ENCODE results near the gene SUPT7L.
"Not testable (repeated sequence)": the region's sequence is repeated elsewhere in the genome, so short reads cannot be mapped to it uniquely, and the experiment has no call there.

The SUPT7L gene

DNA sequence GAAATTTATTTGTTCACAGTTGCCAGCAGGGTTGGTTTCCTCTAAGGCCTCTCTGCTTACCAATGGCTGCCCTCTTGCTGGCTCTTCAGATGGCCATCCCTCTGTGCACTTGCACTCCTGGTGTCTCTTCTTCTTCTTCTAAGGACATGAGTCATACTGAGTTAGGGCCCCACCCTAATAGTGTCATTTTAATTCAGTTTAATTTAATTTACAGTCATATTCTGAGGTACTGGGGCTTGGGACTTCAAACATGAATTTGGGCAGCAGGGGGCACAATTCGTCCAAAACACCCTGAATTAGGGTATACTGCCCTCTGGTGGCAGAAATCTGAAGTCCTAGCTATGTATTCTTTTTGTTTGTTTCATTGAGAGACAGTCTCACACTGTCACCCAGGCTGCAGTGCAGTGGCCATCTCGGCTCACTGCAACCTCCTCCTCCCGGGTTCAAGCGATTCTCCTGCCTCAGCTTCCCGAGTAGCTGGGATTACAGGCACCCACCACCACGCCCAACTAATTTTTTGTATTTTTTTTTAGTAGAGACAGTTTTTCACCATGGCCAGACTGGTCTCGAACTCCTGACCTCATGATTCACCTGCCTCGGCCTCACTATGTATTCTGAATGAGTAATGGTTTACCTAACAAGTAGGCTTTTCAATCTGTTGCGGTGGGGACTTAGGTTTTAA is 20.1 kb upstream of the SUPT7L start:
- peak; percentile 76 for DNase-seq

DNA sequence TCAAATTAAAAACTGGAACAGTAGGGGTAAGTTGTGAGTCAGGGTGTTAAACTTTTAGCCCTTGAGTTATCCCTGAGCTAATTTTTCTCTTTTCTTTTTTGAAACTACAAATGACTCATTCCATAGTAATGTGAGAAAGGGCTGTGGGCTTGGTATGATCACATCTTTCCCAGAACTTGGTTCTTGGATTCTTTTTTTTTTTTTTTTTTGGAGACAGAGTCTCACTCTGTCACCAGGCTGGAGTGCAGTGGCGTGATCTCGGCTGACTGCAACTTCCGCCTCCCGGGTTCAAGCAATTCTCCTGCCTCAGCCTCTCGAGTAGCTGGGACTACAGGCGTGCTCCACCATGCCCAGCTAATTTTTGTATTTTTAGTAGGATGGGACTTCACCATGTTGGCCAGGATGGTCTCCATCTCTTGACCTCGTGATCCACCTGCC is 18.9 kb upstream of the SUPT7L start:
- not testable (repeated sequence) for DNase-seq

- DNase-seq, result no peak
Measured at GRCh38 chr2:27681841-27682240, 18.4 kb upstream of the SUPT7L start.

DNA sequence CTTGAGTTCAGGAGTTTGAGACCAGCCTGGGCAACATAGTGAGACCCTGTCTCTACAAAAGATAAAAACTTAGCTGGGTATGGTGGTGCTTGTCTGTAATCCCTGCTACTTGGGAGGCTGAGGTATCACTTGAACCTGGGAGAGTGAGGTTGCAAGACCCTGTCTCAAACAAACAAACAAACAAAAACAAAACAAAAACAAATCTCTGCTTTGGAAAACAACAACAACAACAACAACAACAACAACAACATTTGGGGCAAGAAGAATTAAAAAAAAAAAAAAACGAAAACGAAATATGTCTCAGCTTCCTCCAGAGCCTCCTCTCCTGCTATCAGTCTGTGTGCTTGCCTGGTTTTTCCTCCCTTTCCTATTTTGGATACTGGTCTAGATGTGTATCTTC is 17.2 kb upstream of the SUPT7L start:
- no peak for DNase-seq

DNA sequence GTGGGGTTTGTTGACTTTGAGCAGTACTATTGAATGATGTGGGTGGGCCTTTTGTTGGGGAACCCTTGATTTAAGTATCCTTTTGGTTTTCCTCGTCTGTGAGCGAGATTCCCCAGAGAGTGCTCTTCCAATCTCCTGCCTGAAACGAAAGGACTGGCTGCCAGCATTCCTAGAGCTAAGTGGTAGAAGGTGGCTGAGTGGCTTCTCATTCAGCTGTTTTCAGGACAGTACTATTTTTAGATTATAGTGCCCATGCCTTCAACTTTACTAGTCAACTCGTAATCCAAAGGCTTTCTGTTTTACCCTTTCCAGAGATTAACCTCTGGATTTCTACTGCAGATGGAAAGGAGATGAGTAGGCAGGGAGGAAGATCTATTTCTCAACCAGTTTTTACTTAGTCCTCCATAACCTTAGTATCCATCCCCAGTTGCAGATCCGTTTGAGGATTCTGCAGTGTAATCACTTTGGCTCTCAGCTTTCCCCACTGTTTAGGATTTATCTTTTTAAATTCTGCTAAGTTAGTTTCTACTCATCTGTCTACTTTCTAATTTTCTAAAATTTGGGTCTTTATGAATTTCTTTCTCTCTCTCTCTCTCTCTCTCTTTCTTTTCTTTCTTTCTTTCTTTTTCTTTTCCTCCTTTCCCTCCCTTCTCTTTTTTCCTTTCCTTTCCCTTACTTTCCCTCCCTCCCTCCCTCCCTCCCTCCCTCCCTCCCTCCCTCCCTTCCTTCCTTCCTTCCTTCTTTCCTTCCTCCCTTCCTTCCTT is 9.5 kb upstream of the SUPT7L start:
- DNase-seq, result no peak

DNA sequence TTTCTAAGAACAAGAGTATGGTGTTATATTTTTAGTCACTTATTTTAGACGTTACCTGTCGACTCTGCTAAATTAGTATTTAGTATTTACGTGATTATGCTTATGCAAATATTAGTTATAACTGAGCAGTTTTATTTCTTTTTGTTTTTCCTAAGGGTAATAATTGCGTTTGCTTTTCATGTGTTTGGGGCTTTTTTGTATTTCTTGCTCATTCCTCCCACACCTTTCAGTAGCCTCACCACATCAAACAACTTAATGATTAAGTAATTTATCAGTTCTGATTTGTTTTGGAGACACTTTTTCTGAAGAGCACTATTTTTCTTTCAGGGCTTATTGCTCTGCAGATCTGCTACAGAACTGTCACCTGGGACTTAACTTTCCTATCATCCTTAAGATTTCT is 7.8 kb upstream of the SUPT7L start:
- no peak for DNase-seq

DNA sequence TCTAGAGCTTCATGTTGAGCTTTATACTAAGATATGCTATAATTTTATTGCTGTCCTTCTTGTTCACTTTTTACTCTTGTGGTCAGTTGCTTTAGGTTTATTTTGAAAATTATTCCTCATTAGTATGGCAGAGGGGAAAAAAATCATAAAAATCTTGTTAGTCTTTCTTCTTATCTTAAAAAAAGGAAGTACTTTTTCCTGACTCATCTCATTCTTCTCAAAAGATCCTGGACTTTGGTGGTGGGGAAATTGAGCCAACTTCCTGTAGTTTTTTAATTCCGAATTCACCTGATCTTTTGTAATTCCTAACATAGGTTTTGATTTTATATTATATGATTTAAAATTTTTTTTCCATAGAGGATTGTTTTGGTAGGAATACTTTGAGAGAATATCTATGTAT is 4.0 kb upstream of the SUPT7L start:
- no peak for DNase-seq

DNA sequence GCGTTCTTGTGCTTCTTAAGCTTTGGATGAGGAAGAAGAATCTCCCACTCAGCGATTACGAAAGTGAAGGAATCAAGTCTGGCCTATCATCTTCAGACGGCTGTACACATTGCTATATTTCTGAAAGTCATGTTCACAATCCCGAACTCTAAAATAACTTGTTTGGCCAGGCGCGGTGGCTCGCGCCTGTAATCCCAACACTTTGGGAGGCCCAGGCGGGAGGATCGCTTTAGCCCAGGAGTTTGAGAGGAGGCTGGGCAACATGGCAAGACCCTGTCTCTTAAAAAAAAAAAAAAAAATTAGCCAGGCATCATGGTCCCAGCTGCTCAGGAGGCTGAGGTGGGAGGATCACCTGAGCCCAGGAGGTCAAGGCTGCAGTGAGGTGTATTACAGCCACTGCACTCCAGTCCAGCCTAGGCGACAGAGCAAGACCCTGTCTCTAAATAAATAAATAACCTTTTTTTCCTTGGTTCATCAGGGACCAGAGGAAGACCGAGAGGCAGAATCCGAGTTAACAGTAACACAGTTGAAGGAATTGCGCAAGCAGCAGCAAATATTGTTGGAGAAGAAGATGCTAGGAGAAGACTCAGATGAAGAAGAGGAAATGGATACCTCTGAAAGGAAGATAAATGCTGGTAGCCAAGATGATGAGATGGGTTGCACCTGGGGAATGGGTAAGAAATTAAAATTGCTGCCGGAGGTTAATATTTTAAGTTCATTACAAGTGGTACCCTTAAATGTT is 1.4 kb upstream of the SUPT7L start:
- no peak for DNase-seq

GRCh38 chr2:27664154-27664574 is 750 bp upstream of the SUPT7L start:
- no peak for DNase-seq

DNA sequence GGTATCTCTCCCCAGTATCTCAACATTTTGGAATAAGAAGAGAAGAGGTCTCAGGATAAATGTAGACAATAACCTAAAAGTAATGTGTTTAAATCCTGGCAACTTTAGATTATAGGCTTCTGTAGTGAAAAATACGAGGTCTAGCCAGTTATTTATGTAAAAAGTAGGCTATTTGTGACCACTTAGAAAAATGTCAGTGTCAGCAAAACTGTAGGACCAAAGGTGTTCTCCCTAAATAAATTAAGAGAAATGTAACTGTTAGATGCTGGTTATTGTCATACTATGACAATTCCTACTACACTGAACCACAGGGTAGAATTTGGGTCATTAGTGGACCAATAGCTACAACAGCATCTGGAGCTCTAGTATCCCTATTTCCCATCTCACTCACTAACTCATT is 2.0 kb downstream of the SUPT7L start:
- no peak for DNase-seq

- no peak for DNase-seq
Measured at GRCh38 chr2:27655155-27655951, 8.1 kb downstream of the SUPT7L start.

- no peak for DNase-seq
Measured at GRCh38 chr2:27653397-27653796, 10.0 kb downstream of the SUPT7L start.

DNA sequence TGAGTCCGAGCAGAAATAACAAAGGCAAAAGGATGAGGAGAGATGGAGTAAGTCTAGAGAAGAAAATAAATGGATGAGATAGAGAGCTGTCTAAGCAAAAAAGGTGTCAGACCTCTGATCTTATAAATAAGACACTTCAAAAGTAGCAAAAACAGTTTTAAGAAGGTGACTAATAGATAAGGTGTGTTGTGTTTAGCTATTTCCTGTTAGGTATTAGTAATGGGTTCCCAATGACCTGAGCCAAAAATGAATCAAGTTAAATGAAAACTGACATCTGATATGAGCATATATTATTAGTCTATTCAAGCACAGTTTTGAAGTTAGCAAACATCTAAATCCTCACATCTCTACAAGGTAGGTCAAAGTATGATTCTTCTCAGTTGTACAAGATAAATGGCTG is 10.6 kb downstream of the SUPT7L start:
- DNase-seq, result no peak

- no peak for DNase-seq
Measured at GRCh38 chr2:27652341-27652740, 11.1 kb downstream of the SUPT7L start.

- DNase-seq, result no peak
Measured at GRCh38 chr2:27651056-27651455, 12.4 kb downstream of the SUPT7L start.

GRCh38 chr2:27647737-27648136 is 15.7 kb downstream of the SUPT7L start:
- no peak for DNase-seq

DNA sequence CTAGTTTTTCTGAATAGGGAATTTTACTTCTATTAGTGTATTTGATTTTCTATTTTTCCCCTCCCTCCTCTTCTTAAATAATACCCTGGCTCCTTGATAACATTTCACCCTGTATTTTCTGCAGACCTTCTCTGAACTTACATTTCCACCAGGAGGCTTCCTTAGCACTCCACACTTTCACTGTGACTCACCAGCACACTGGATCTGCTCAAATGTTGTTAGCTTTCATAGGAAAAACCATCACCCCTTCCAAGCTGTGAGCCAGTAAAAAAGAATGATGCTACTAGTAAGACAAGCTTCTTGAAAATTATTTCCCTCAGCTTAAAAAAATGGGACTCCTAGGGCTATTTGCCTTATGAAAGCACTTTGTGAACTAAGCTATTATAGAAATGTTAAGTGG is 16.1 kb downstream of the SUPT7L start:
- no peak for DNase-seq

DNA sequence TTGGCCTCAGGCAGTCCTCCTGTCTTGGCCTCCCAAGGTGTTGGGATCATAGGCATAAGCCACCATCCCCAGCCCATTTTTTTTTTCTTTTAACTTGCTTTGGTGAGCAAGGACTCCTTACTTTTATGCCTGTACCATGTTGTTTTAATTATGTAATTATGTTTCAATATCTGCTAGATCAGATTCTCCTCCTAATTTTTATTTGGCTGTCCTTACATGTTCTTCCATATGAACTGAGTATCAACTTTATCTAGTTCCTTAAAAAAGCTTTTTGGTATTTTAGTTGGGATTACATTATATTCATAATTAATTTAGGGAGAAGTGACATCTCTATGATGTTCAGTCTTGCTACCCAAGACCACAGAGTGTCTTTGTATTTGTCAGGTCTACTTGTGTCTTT is 18.2 kb downstream of the SUPT7L start:
- DNase-seq, result no peak

- no peak for DNase-seq
Measured at GRCh38 chr2:27640722-27641245, 22.6 kb downstream of the SUPT7L start.

GRCh38 chr2:27638709-27639108 is 24.7 kb downstream of the SUPT7L start:
- DNase-seq, result no peak

DNA sequence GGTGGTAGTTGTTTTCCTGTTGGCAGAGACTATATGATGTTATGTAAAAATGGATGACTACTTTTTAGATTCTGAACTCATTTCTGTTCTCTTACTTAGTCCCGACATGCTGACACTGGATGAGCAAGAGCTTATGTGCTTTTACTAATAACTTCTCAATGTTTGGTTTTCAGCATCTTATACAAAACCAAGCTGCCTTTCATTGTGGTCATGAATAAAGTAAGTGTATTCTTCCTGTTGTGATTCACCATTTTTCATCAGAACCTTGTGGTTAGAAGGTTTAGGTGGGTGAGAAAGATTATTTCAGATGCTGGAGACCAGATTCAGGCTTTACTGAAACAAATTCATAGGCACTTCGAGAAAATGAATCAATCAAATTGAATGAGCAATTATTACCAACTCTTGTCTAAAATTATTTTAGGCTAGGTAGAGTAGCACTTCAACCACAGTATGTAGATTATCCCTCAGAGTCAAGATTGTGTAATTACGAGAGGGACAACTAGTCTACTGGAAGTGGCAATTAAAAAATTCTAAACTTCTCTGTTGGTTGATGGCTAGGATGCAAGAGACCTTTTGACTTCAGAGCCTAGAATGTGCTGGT is 25.3 kb downstream of the SUPT7L start:
- DNase-seq, result no peak

GRCh38 chr2:27636766-27637165 is 26.6 kb downstream of the SUPT7L start:
- DNase-seq, result no peak
